Hepatocyte (in vitro differentiated cells): Measurements from ENCODE around the gene GRIN2C. TPM values are rescaled to one million over a fixed set of nuclear protein-coding genes. Genes with fewer than 3 reads are reported as not detected.

ENCODE experiments used
- DNase-seq: peaks from one replicate; pipeline ENCODE4 v3.0.0-alpha.2; 2016; ENCODE audit warnings: low spot score
- H2AFZ ChIP-seq: fragments of 200-600 bp; sonication (generic); 2 replicates; pipeline ENCODE4 v1.6.0; 2016; ENCODE audit warnings: antibody characterized with exemption, mild to moderate bottlenecking
- H3K27ac ChIP-seq: fragments of 200-600 bp; sonication (generic); 2 replicates; pipeline ENCODE4 v1.5.1; 2016; ENCODE audit warnings: mild to moderate bottlenecking
- H3K27me3 ChIP-seq: fragments of 200-600 bp; sonication (generic); 2 replicates; pipeline ENCODE4 v1.6.1; 2016
- H3K36me3 ChIP-seq: fragments of 200-600 bp; sonication (generic); replicated peaks from 2 replicates; pipeline ENCODE4 v1.5.1; 2016; ENCODE audit warnings: low read depth; ENCODE audit not compliant: insufficient read depth
- H3K4me1 ChIP-seq: fragments of 200-600 bp; sonication (generic); 2 replicates; pipeline ENCODE4 v1.5.1; 2016; ENCODE audit warnings: mild to moderate bottlenecking, moderate library complexity; ENCODE audit not compliant: insufficient read depth
- H3K4me2 ChIP-seq: fragments of 200-600 bp; sonication (generic); 2 replicates; pipeline ENCODE4 v1.6.0; 2016
- H3K4me3 ChIP-seq: fragments of 200-600 bp; sonication (generic); 2 replicates; pipeline ENCODE4 v1.5.1; 2016; ENCODE audit warnings: mild to moderate bottlenecking
- H3K79me2 ChIP-seq: fragments of 200-600 bp; sonication (generic); 2 replicates; pipeline ENCODE4 v1.6.0; 2017; ENCODE audit warnings: mild to moderate bottlenecking
- H3K9me2 ChIP-seq: fragments of 200-600 bp; sonication (generic); replicated peaks from 2 replicates; pipeline ENCODE4 v1.6.0; 2017; ENCODE audit warnings: mild to moderate bottlenecking; ENCODE audit not compliant: insufficient read depth
- H3K9me3 ChIP-seq: fragments of 200-600 bp; sonication (generic); 2 replicates; pipeline ENCODE4 v1.5.1; 2016; ENCODE audit warnings: low read depth, mild to moderate bottlenecking
- H4K20me1 ChIP-seq: fragments of 200-600 bp; sonication (generic); 2 replicates; pipeline ENCODE4 v1.6.0; 2016; ENCODE audit warnings: mild to moderate bottlenecking; ENCODE audit not compliant: insufficient read depth, poor library complexity, severe bottlenecking
- EZH2 ChIP-seq: fragments of 200-600 bp; sonication (generic); IDR thresholded peaks from 2 replicates; pipeline ENCODE4 v1.6.1; 2016; ENCODE audit warnings: antibody characterized with exemption, mild to moderate bottlenecking, borderline replicate concordance
- EZH2phosphoT487 ChIP-seq: fragments of 200-600 bp; sonication (generic); IDR thresholded peaks from one replicate; pipeline ENCODE4 v1.6.1; 2018; ENCODE audit warnings: antibody characterized with exemption, mild to moderate bottlenecking, low read depth, moderate library complexity; ENCODE audit not compliant: unreplicated experiment, severe bottlenecking
- WGBS: methylation state at CpG from one replicate; pipeline ENCODE4 v1.1.6; 2016; ENCODE audit warnings: low lambda C conversion rate; ENCODE audit errors: missing lambda C conversion rate; 5-methylcytosine and 5-hydroxymethylcytosine counted together
- polyA plus RNA-seq: library from polyadenylated mRNA; unstranded; fragments of >200 nt; fragmentation: Nextera tagmentation; extraction: Ambion mirVana; gene quantifications from 2 replicates; pipeline ENCODE4 v1.2.1, GENCODE V29; 2016
- total RNA-seq: library from RNA; depleted of rRNA; stranded (reverse); fragments of >200 nt; gene quantifications from 2 replicates; pipeline ENCODE4 v1.2.3, GENCODE V29; 2014
- TF ChIP-seq, protein P1 (sequence below): fragments of 200-600 bp; sonication (generic); IDR thresholded peaks from 2 replicates; pipeline ENCODE4 v1.5.1; 2016; ENCODE audit warnings: antibody characterized with exemption, mild to moderate bottlenecking; ENCODE audit not compliant: poor library complexity

The GRIN2C gene
- total and polyA plus RNA-seq, 2 experiments from 2014 or later, result 0.27 TPM; not detected in 1

DNA sequence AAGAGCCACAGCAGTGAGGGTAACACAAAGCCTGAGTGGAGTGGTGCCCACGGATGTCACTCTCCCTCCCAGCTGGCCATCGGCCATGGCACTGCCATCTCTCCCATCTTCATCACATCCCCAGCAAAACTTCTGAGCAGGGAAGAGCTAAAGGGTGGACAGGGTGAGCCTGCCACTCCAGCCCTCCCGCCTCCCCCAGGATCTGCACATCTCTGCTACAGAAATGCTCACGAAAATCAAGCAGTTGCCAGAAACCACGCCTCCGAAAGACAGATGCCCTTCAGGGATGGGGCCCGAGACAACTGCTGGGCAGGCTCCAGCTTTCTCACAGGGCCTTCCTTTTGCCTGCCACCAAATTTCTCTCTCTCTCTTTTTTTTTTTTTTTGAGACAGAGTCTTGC, 3.6 kb downstream of the GRIN2C start:
- H2AFZ ChIP-seq, result no peak overlapping the region
- H3K27me3 ChIP-seq, result peaks cover 88% of the 10 kb centered on the region

DNA sequence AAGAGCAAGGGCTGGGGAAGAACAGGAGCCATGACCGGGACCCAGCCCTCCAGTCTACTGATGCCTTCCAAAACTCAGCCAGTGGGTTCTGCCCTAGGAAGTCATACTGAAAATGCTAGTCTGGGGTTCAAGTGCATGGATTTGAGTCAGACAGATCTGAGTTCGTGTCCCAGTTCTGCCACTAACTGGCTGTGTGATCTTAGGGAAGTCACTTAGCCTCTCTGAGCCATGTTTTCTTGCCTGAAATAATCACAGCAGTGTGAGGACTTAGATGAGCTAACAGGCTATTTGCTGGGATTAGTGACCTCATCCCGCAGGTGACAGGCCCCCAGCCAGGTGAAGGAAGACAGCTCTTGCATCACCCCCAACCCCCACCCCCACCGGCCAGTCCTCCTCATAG, 4.4 kb downstream of the GRIN2C start:
- WGBS, result 88% methylated on average over 4 of the region's 4 CpGs
- Histone ChIP-seq H3K4me2 (no peak overlapping the region), H2AFZ (no peak overlapping the region), H3K4me1 (peaks cover 4% of the 10 kb centered on the region), H3K36me3 (no peaks in the 10 kb centered on the region), H3K9me2 (no peaks in the 10 kb centered on the region), H3K4me3 (no peak overlapping the region), H3K27ac (no peak overlapping the region), H3K27me3 (peaks cover 84% of the 10 kb centered on the region), H4K20me1 (no peaks in the 10 kb centered on the region), H3K9me3 (no peaks in the 10 kb centered on the region), H3K79me2 (no peaks in the 10 kb centered on the region)
- TF ChIP-seq EZH2phosphoT487, result no peak
- no peak for TF ChIP-seq EZH2
- TF ChIP-seq, protein P1, sequence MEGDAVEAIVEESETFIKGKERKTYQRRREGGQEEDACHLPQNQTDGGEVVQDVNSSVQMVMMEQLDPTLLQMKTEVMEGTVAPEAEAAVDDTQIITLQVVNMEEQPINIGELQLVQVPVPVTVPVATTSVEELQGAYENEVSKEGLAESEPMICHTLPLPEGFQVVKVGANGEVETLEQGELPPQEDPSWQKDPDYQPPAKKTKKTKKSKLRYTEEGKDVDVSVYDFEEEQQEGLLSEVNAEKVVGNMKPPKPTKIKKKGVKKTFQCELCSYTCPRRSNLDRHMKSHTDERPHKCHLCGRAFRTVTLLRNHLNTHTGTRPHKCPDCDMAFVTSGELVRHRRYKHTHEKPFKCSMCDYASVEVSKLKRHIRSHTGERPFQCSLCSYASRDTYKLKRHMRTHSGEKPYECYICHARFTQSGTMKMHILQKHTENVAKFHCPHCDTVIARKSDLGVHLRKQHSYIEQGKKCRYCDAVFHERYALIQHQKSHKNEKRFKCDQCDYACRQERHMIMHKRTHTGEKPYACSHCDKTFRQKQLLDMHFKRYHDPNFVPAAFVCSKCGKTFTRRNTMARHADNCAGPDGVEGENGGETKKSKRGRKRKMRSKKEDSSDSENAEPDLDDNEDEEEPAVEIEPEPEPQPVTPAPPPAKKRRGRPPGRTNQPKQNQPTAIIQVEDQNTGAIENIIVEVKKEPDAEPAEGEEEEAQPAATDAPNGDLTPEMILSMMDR, result no peak
- DNase-seq, result no peak

More for the DNA sequence above, 3.6 kb downstream of the GRIN2C start:
- TF ChIP-seq, protein P1, result no peak
- TF ChIP-seq EZH2, result no peak
- no peak for TF ChIP-seq EZH2phosphoT487
- peaks cover 11% of the 10 kb centered on the region for H3K4me1 ChIP-seq
- no peaks in the 10 kb centered on the region for H4K20me1 ChIP-seq
- no peaks in the 10 kb centered on the region for H3K79me2 ChIP-seq
- no peak overlapping the region for H3K4me3 ChIP-seq
- no peak overlapping the region for H3K4me2 ChIP-seq
- H3K36me3 ChIP-seq, result no peaks in the 10 kb centered on the region
- H3K27ac ChIP-seq, result no peak overlapping the region
- no peaks in the 10 kb centered on the region for H3K9me3 ChIP-seq
- no peaks in the 10 kb centered on the region for H3K9me2 ChIP-seq
- 84% methylated on average over 7 of the region's 7 CpGs for WGBS
- no peak for DNase-seq

DNA sequence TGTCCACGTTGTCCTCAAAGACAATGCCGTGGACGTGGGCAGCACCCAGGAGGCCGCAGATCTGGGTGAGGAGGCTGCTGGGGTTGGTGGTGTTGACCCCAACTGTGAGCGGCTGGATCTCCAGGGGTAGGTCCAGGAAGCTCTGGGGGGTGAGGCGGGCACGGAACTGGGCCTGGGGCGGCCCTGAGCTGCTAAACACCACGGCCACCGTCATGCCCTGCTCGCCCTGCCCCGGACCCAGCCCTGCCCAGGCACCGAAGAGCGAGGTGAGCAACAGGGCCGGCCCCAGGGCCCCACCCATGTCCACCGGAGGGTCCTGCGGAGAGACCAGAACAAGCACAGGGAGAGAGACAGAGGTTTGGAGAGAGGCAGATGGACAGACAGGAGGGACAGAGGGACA, 4.9 kb downstream of the GRIN2C start:
- Histone ChIP-seq H3K4me3 (no peak overlapping the region), H2AFZ (no peak overlapping the region), H3K36me3 (no peaks in the 10 kb centered on the region), H3K9me3 (no peaks in the 10 kb centered on the region), H3K4me2 (no peak overlapping the region), H3K4me1 (peaks cover 4% of the 10 kb centered on the region), H3K27ac (no peak overlapping the region), H3K27me3 (peaks cover 79% of the 10 kb centered on the region), H3K9me2 (no peaks in the 10 kb centered on the region), H3K79me2 (no peaks in the 10 kb centered on the region), H4K20me1 (no peaks in the 10 kb centered on the region)
- DNase-seq, result no peak
- TF ChIP-seq, protein P1, result no peak
- no peak for TF ChIP-seq EZH2phosphoT487
- no peak for TF ChIP-seq EZH2
- 92% methylated on average over 11 of the region's 17 CpGs for WGBS

DNA sequence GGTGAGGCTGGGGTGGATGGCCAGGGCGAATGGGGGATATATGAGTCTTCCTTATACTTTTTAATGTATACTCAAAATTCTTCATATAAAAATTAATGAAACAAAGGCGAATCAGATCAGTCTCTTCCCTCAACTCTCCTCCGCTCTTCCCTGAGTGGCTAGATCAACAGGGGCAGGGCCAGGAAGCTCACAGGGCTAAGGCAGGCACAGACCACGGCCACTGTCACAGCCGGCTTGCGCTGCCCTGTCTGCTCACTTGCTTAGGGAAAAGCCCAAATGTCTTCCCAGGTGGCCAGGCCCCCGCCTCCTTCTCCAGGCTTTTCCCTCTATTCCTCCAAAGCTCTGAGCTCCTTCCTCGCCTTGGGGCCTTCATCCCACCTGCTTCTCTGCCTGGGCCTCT, 6.0 kb downstream of the GRIN2C start:
- Histone ChIP-seq H3K36me3 (no peaks in the 10 kb centered on the region), H3K79me2 (no peaks in the 10 kb centered on the region), H3K4me2 (no peak overlapping the region), H3K9me2 (no peaks in the 10 kb centered on the region), H3K27me3 (peaks cover 70% of the 10 kb centered on the region), H3K9me3 (no peaks in the 10 kb centered on the region), H3K4me3 (no peak overlapping the region), H3K4me1 (peaks cover 4% of the 10 kb centered on the region), H2AFZ (no peak overlapping the region), H3K27ac (no peak overlapping the region), H4K20me1 (no peaks in the 10 kb centered on the region)
- 86% methylated on average over 8 of the region's 8 CpGs for WGBS
- no peak for DNase-seq
- no peak for TF ChIP-seq EZH2phosphoT487
- TF ChIP-seq, protein P1, result no peak
- TF ChIP-seq EZH2, result no peak
